ENCODE data around the gene XXYLT1.
"Not testable (repeated sequence)": the region's sequence is repeated elsewhere in the genome, so short reads cannot be mapped to it uniquely, and the experiment has no call there.

Gene XXYLT1

GRCh38 chr3:195111766-195112165, 159.2 kb downstream of the XXYLT1 start:
- DNase-seq (ENCODE audit: low read depth) = no peak
- TF ChIP-seq CTCF (IDR thresholded peaks at IDR 0.05; ENCODE audit: insufficient read depth, low read depth, low read length, missing control alignments) = no peak
- H3K4me3 ChIP-seq (ENCODE audit: low read length) = no peak overlapping the region

GRCh38 chr3:195111319-195111705, 159.6 kb downstream of the XXYLT1 start:
- no peak for DNase-seq (ENCODE audit: low read depth)
- no peak for TF ChIP-seq CTCF (IDR thresholded peaks at IDR 0.05; ENCODE audit: insufficient read depth, low read depth, low read length, missing control alignments)
- H3K4me3 ChIP-seq (ENCODE audit: low read length) = no peak overlapping the region

DNA sequence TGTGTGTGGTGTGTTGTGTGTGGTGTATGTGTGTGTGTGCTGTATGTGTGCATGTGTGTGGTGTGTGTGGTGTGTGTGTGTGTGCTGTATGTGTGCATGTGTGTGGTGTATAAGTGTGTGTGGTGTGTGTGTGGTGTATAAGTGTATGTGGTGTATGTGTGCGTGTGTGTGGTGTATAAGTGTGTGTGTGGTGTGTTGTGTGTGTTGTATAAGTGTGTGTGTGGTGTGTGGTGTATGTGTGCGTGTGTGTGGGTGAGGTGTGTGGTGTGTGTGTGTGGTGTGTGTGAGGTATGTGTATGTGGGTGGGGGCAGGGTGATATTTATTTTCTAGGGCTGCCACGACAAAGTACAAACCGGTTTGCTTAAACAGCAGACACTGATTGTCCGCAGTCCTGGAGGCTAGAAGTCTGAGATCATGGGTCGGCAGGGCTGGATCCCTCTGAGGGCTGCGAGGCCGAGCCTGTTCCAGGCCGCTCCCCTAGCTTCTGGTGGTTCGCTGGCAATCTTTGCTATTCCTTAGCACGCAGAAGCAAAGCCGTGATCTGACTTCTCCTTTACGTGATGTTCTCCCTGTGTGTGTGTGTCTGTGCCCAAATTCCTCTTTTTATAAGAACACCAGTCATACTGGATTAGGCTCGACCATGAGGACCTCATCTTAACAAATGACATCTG, 160.2 kb downstream of the XXYLT1 start:
- no peak overlapping the region for H3K4me3 ChIP-seq (ENCODE audit: low read length)
- DNase-seq (ENCODE audit: low read depth) = no peak
- no peak for TF ChIP-seq CTCF (IDR thresholded peaks at IDR 0.05; ENCODE audit: insufficient read depth, low read depth, low read length, missing control alignments)

DNA sequence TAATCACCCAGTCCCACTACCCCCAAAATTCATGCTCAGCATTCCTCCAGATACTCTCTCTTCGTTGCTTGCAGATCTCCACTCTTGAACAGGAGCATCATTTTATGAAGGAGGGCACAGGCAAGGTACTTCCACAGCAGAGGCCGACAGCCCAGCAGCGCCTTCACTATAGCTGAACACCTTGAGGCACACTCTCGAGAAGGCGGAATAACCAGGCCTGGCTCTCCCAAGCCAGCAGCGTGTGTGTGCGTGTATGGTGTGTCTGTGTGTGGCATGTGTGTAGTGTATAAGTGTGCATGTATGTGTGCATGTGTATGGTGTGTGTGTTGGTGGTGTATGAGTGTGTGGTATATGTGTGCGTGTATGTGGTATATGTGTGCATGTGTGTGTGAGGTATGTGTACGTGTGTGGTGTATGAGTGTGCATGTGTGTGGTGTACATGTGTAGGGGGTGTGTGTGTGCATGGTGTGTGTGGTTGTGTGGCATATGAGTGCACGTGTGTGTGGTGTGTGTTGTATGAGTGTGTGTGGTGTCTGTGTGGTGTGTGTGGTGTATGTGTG, 161.8 kb downstream of the XXYLT1 start:
- DNase-seq (ENCODE audit: low read depth) = no peak
- no peak overlapping the region for H3K4me3 ChIP-seq (ENCODE audit: low read length)
- TF ChIP-seq CTCF (IDR thresholded peaks at IDR 0.05; ENCODE audit: insufficient read depth, low read depth, low read length, missing control alignments) = no peak

GRCh38 chr3:195107593-195107992, 163.4 kb downstream of the XXYLT1 start:
- H3K4me3 ChIP-seq (ENCODE audit: low read length) = no peak overlapping the region
- DNase-seq (ENCODE audit: low read depth) = no peak
- TF ChIP-seq CTCF (IDR thresholded peaks at IDR 0.05; ENCODE audit: insufficient read depth, low read depth, low read length, missing control alignments) = no peak

- DNase-seq (ENCODE audit: low read depth); H3K4me3 ChIP-seq (ENCODE audit: low read length): not testable (repeated sequence)
Measured at GRCh38 chr3:195107031-195107430, 163.9 kb downstream of the XXYLT1 start.

DNA sequence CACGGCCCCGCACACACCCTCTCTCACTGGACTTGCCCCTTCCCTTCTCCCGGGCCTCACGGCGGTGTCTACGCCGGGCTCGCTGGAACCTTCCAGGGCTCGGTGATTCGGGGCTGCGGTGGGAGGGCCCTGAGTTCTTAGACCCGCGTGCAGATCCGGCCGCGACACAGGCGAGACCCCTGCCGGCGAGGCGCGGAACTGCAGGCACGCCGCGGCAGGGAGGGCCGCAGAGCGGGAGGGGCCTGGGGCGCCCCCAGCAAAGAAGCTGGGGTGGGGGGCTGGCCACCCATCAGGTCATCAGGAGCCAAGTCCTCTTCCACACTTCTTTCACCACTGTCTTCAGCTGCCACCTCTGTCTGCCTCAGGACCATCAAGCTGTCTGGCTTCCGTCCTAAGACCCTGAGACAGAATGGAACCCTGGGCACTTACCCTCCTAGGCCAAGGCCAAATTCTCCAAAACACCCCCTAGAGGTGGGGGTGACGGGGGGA, 164.5 kb downstream of the XXYLT1 start:
- TF ChIP-seq CTCF (IDR thresholded peaks at IDR 0.05; ENCODE audit: insufficient read depth, low read depth, low read length, missing control alignments) = peak; percentile 69
- H3K4me3 ChIP-seq (ENCODE audit: low read length) = peak overlapping the region; percentile 21
- DNase-seq (ENCODE audit: low read depth) = peak; percentile 47
